Measurements from ENCODE around the gene SLC25A18.

DNA sequence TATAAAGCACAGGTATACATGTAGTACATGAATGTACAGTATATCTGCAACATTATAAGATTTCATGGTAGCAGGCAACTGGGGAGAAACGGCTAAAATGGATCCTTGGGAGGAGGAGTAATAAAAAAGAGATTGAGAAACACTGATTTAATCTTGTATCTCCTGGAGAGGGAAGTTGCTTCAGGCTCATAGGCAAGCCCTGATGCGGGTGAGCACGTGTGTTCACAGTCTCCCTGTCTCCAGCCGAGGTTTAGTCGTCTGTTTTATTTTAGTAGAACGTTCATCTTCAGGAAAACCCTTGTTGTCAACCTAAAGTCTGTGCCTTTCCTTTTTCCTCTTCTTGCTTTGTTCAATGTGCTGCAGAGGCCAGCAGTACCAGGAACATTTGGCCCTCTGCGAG is 21.8 kb upstream of the SLC25A18 start:
- TF ChIP-seq, protein P1, sequence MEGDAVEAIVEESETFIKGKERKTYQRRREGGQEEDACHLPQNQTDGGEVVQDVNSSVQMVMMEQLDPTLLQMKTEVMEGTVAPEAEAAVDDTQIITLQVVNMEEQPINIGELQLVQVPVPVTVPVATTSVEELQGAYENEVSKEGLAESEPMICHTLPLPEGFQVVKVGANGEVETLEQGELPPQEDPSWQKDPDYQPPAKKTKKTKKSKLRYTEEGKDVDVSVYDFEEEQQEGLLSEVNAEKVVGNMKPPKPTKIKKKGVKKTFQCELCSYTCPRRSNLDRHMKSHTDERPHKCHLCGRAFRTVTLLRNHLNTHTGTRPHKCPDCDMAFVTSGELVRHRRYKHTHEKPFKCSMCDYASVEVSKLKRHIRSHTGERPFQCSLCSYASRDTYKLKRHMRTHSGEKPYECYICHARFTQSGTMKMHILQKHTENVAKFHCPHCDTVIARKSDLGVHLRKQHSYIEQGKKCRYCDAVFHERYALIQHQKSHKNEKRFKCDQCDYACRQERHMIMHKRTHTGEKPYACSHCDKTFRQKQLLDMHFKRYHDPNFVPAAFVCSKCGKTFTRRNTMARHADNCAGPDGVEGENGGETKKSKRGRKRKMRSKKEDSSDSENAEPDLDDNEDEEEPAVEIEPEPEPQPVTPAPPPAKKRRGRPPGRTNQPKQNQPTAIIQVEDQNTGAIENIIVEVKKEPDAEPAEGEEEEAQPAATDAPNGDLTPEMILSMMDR (IDR thresholded peaks at IDR 0.05; ENCODE audit: low read length), result no peak
- TF ChIP-seq EZH2 (optimal IDR thresholded peaks at IDR 0.05; ENCODE audit: low read depth, low read length), result no peak
- TF ChIP-seq EZH2phosphoT487 (IDR thresholded peaks at IDR 0.05; ENCODE audit: low read length), result no peak

All from MM.1S (cell line).